ENCODE results near the gene C9orf78.

The C9orf78 gene

GRCh38 chr9:129835128-129835859 lies at the start of gene C9orf78, which contains the start of gene USP20:
Gene C9orf78 (minus strand): TSS chr9:129835275. CDS start chr9:129835221, 54 bp downstream.
Gene USP20 (plus strand): TSS chr9:129835458. CDS start chr9:129852556, 17,098 bp downstream.
- DNase-seq = peak; percentile 11 to 96 (median 89)

- peak in 44 of 51 donors; percentile 21 to 81 (median 61) for DNase-seq
Observed at GRCh38 chr9:129884220-129885017, 49.3 kb upstream of the C9orf78 start.

- no peak for DNase-seq
Observed at GRCh38 chr9:129881547-129882324, 46.7 kb upstream of the C9orf78 start.

- DNase-seq = peak in 2 of 51 donors; percentile 21 to 32
Observed at GRCh38 chr9:129880654-129881546, 45.8 kb upstream of the C9orf78 start.

- DNase-seq = no peak
Observed at GRCh38 chr9:129879991-129880653, 45.0 kb upstream of the C9orf78 start.

GRCh38 chr9:129879103-129879699 lies 44.1 kb upstream of the C9orf78 start:
- no peak for DNase-seq

GRCh38 chr9:129878291-129878690 lies 43.2 kb upstream of the C9orf78 start:
- no peak for DNase-seq

GRCh38 chr9:129876815-129877214 lies 41.7 kb upstream of the C9orf78 start:
- DNase-seq = no peak

GRCh38 chr9:129875687-129876395 lies 40.8 kb upstream of the C9orf78 start:
- DNase-seq = no peak

GRCh38 chr9:129875181-129875611 lies 40.1 kb upstream of the C9orf78 start:
- DNase-seq = no peak

- no peak for DNase-seq
Observed at GRCh38 chr9:129874261-129875101, 39.4 kb upstream of the C9orf78 start.

- DNase-seq = no peak
Observed at GRCh38 chr9:129873563-129874190, 38.6 kb upstream of the C9orf78 start.

- no peak for DNase-seq
Observed at GRCh38 chr9:129871046-129871445, 36.0 kb upstream of the C9orf78 start.

- DNase-seq = no peak
Observed at GRCh38 chr9:129869585-129870501, 34.8 kb upstream of the C9orf78 start.

- no peak for DNase-seq
Observed at GRCh38 chr9:129868872-129869486, 33.9 kb upstream of the C9orf78 start.
